GM20431 (cell line): Measurements from ENCODE around the gene SPINK4.

Experiments used
- in situ Hi-C: fragments of 300-500 bp; cut with MseI, MboI; formaldehyde crosslinking; loops from one replicate; pipeline ENCODE4 v1.15.0; 2020; ENCODE audit warnings: low sequenced_read_pairs; ENCODE audit not compliant: unreplicated experiment

SPINK4 gene, protein sequence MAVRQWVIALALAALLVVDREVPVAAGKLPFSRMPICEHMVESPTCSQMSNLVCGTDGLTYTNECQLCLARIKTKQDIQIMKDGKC

GRCh38 chr9:33239921-33240320, at the start of gene SPINK4:
Gene SPINK4, plus strand, starts transcription at chr9:33240167. Its CDS starts 42 bp downstream, at chr9:33240209.
- in situ Hi-C loops, result no loop called here

- in situ Hi-C loops, result no loop called here
Observed at GRCh38 chr9:33192493-33193255, 47.3 kb upstream of the SPINK4 start.

- in situ Hi-C loops, result no loop called here
Observed at GRCh38 chr9:33193818-33194217, 46.1 kb upstream of the SPINK4 start.

GRCh38 chr9:33196736-33197135, 43.2 kb upstream of the SPINK4 start:
- in situ Hi-C loops, result no loop called here

DNA sequence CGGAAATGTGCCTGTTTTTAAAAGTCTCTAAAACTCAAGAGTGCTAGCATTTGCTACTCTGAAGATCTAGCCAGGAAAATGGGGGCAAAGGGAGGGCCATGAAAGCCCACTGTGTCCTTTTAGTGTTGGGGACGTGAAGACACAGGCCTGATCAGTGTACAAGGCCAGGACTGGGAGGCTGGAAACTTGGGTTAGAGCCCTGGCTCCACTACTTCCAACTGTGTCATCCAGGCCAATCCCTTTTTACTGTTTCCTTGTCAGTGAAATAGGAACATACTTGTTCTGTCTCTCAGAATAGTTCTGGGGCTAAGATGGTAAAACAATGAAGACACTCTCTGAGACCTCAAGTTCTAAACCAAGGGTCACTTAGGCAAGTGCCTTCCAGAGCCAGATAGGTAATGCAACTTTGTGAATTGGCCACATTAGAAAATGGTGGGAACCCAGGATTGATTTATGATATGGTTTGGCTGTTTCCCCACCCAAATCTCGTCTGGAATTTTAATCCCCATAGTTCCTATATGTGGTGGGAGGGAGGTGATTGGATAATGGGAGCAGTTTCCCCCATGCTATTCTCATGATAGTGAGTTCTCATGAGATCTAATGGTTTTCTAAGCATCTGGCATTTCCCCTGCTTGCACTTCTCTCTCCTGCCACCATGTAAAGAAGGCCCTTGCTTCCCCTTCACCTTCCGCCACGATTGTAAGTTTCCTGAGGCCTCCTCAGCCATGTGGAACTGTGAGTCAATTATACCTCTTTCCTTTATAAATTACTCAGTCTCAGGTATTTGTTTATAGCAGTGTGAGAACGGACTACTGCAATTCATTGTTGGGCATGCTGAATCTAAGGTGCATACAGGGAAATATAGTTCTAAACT, 42.5 kb upstream of the SPINK4 start:
- in situ Hi-C loops, result no loop called here

- in situ Hi-C loops, result no loop called here
Observed at GRCh38 chr9:33198165-33198564, 41.8 kb upstream of the SPINK4 start.

DNA sequence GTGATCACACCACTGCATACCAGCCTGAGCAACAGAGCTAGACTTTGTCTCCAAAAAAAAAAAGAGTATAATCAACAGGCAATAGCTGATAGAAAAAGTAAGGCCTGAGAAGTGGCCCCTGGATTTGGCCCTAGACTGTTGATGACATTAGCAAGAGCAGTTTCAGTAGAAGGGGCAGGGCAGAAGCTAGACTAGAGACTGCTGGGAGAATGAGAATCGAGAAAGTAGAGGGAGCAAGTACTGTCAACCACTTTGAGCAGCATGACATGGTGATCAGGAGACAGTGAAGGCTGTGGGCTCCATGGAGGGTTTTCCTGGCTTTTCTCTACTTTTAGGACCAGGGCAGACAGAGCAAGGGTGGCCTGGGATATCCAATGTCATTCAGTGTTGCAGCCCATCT, 37.9 kb upstream of the SPINK4 start:
- in situ Hi-C loops, result no loop called here

- in situ Hi-C loops, result no loop called here
Observed at GRCh38 chr9:33202552-33203201, 37.3 kb upstream of the SPINK4 start.

DNA sequence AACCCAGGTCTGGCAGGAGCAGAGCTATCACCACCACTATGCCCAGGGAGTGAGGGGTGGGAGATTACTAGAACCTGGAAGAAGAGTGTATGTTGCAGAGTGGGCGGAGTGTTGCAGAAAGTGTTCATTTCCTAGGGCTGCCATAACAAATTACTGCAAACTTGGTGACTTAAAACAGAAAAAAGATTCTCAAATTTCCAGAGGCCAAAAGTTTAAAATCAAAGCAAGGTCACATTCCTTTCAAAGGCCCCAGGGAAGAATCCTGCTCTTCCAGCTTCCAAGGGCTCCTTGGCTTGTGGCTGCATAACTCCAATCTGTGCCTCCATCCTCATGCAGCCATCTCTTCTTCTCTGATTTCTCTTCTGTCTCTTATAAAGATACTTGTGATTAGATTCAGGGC, 30.6 kb upstream of the SPINK4 start:
- in situ Hi-C loops, result no loop called here

DNA sequence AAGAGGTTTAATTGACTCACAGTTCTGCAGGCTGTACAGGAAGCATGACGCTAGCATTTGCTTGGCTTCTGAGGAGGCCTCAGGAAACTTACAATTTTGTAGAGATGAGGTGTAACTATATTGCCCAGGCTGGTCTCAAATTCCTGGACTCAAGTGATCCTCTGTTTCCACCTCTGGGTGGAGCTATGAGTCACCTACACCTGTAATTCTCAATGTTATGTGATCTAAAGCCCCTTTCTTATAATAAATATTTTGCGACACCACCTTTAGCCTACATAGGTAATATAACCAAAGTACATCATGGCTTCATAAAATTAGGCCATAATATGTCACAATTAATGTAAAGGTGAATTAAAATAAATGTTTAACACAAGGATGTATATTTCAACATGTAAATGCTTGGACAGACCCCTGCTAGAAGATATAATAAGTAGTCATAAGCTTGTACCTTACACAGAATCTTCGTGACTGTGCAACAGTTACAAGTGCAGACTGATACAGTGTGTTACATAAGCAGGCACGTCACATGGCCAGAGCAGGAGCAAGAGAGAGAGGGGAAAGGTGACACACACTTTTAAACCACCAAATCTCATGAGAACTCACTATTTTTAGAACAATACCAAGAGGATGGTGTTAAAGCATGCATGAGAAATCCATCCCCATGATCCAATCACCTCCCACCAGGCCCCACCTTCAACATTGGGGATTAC, 29.8 kb upstream of the SPINK4 start:
- in situ Hi-C loops, result no loop called here

GRCh38 chr9:33211695-33212393, 28.1 kb upstream of the SPINK4 start:
- in situ Hi-C loops, result no loop called here

- in situ Hi-C loops, result loop anchor here (10.0 kb wide), 1 partner anchor 136 kb away; no protein-coding TSS in a partner anchor
Observed at GRCh38 chr9:33220681-33221567, 19.0 kb upstream of the SPINK4 start.

GRCh38 chr9:33221568-33221884, 18.4 kb upstream of the SPINK4 start:
- in situ Hi-C loops, result loop anchor here (10.0 kb wide), 1 partner anchor 137 kb away; no protein-coding TSS in a partner anchor

DNA sequence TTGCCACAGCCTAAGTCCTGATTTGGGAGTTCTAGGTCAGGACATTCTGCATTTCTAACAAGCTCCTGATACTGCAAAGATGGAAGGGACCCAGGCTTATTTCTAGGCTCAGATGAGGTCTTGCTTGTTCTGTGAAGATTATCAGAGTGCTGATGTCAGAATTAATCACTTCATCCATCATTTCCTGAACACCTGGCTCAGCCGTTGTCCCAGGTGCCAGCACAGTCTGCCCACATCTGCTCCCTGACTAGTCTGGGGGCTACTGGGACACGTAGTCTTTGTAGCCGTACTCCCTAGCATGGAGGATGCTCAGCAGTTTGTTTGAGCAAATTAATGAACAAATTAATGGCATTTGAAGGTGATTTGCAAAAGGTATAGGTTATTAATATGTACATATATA, 17.9 kb upstream of the SPINK4 start:
- in situ Hi-C loops, result loop anchor here (10.0 kb wide), 1 partner anchor 137 kb away; no protein-coding TSS in a partner anchor

GRCh38 chr9:33223696-33224095, 16.3 kb upstream of the SPINK4 start:
- in situ Hi-C loops, result loop anchor here (10.0 kb wide), 1 partner anchor 139 kb away; no protein-coding TSS in a partner anchor

GRCh38 chr9:33225319-33226147, 14.4 kb upstream of the SPINK4 start:
- in situ Hi-C loops, result loop anchor here (10.0 kb wide), 1 partner anchor 141 kb away; no protein-coding TSS in a partner anchor

DNA sequence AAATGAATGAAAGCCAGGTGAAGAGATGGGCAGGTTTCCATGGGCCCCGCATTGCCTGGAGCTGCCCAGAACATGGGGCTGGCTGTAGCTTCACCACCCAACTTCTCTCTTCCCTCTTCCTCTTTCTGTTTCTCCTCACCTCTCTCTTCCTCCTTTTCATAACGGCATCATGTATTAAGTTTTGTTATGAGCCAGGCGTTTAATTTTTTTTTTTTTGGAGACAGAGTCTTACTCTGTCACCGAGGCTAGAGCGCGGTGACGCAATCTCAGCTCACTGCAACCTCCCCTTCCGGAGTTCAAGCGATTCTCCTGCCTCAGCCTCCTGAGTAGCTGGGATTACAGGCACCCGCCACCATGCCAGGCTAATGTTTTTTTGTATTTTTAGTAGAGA, 13.0 kb upstream of the SPINK4 start:
- in situ Hi-C loops, result loop anchor here (10.0 kb wide), 1 partner anchor 142 kb away; no protein-coding TSS in a partner anchor
